ENCODE measurements around the gene HDLBP.

HDLBP gene

GRCh38 chr2:241265506-241265905 lies 50.0 kb downstream of the HDLBP start:
- Histone ChIP-seq H3K4ac (ENCODE audit: low read depth, low read length) (no peak overlapping the region), H3K9ac (ENCODE audit: low read length) (no peak overlapping the region), H3K23ac (ENCODE audit: low read length) (no peak overlapping the region), H4K5ac (ENCODE audit: low read length) (no peak overlapping the region), H2BK120ac (ENCODE audit: low read depth, low read length) (no peak overlapping the region), H3K56ac (ENCODE audit: low read length) (no peak overlapping the region), H3K79me2 (ENCODE audit: control insufficient read depth, insufficient read depth, low read length) (peaks cover 38% of the 10 kb centered on the region), H3K27ac (ENCODE audit: low read depth, low read length) (no peak overlapping the region), H3K27me3 (ENCODE audit: insufficient read depth, low read length, poor library complexity) (no peaks in the 10 kb centered on the region), H2AK5ac (ENCODE audit: low read length) (no peak overlapping the region), H2BK15ac (replicated peaks; ENCODE audit: low read depth) (no peak overlapping the region), H3K4me1 (ENCODE audit: control insufficient read depth, low read depth, low read length) (no peaks in the 10 kb centered on the region), H4K8ac (ENCODE audit: low read depth, low read length) (no peak overlapping the region), H2BK5ac (ENCODE audit: low read length) (no peak overlapping the region), H3K36me3 (ENCODE audit: control insufficient read depth, insufficient read depth, low read length) (peaks cover 22% of the 10 kb centered on the region), H3K18ac (ENCODE audit: low read length) (no peak overlapping the region), H3K4me2 (ENCODE audit: low read length) (no peak overlapping the region), H3K79me1 (ENCODE audit: low read length) (peaks cover 36% of the 10 kb centered on the region), H3K4me3 (ENCODE audit: low read length) (no peak overlapping the region)
- WGBS (ENCODE audit: extremely low coverage, insufficient coverage, low lambda C conversion rate), result no CpG with 5 or more reads among the region's 5 CpGs
- no peak for DNase-seq

GRCh38 chr2:241263061-241263460 lies 52.4 kb downstream of the HDLBP start:
- no CpG with 5 or more reads among the region's 7 CpGs for WGBS (ENCODE audit: extremely low coverage, insufficient coverage, low lambda C conversion rate)
- Histone ChIP-seq H2BK120ac (ENCODE audit: low read depth, low read length) (no peak overlapping the region), H3K56ac (ENCODE audit: low read length) (no peak overlapping the region), H3K4me3 (ENCODE audit: low read length) (no peak overlapping the region), H2AK5ac (ENCODE audit: low read length) (no peak overlapping the region), H3K18ac (ENCODE audit: low read length) (no peak overlapping the region), H3K79me1 (ENCODE audit: low read length) (peaks cover 25% of the 10 kb centered on the region), H3K79me2 (ENCODE audit: control insufficient read depth, insufficient read depth, low read length) (peaks cover 17% of the 10 kb centered on the region), H3K27ac (ENCODE audit: low read depth, low read length) (no peak overlapping the region), H3K23ac (ENCODE audit: low read length) (no peak overlapping the region), H3K4me1 (ENCODE audit: control insufficient read depth, low read depth, low read length) (no peaks in the 10 kb centered on the region), H2BK5ac (ENCODE audit: low read length) (no peak overlapping the region), H2BK15ac (replicated peaks; ENCODE audit: low read depth) (no peak overlapping the region), H3K9ac (ENCODE audit: low read length) (no peak overlapping the region), H3K36me3 (ENCODE audit: control insufficient read depth, insufficient read depth, low read length) (peaks cover 22% of the 10 kb centered on the region), H3K27me3 (ENCODE audit: insufficient read depth, low read length, poor library complexity) (no peaks in the 10 kb centered on the region), H4K8ac (ENCODE audit: low read depth, low read length) (no peak overlapping the region), H3K4ac (ENCODE audit: low read depth, low read length) (no peak overlapping the region), H3K4me2 (ENCODE audit: low read length) (no peak overlapping the region), H4K5ac (ENCODE audit: low read length) (no peak overlapping the region)
- no peak for DNase-seq

- peaks cover 9% of the 10 kb centered on the region for H3K79me2 ChIP-seq (ENCODE audit: control insufficient read depth, insufficient read depth, low read length)
- no peak overlapping the region for H3K4me3 ChIP-seq (ENCODE audit: low read length)
- H3K23ac ChIP-seq (ENCODE audit: low read length), result no peak overlapping the region
- DNase-seq, result no peak
- no peak overlapping the region for H2BK15ac ChIP-seq (replicated peaks; ENCODE audit: low read depth)
- no peaks in the 10 kb centered on the region for H3K4me1 ChIP-seq (ENCODE audit: control insufficient read depth, low read depth, low read length)
- H4K5ac ChIP-seq (ENCODE audit: low read length), result no peak overlapping the region
- no peak overlapping the region for H3K4ac ChIP-seq (ENCODE audit: low read depth, low read length)
- no peaks in the 10 kb centered on the region for H3K27me3 ChIP-seq (ENCODE audit: insufficient read depth, low read length, poor library complexity)
- no peak overlapping the region for H2BK120ac ChIP-seq (ENCODE audit: low read depth, low read length)
- H3K27ac ChIP-seq (ENCODE audit: low read depth, low read length), result no peak overlapping the region
- no peak overlapping the region for H4K8ac ChIP-seq (ENCODE audit: low read depth, low read length)
- H3K4me2 ChIP-seq (ENCODE audit: low read length), result no peak overlapping the region
- WGBS (ENCODE audit: extremely low coverage, insufficient coverage, low lambda C conversion rate), result no CpG with 5 or more reads among the region's 4 CpGs
- H3K56ac ChIP-seq (ENCODE audit: low read length), result no peak overlapping the region
- H3K9ac ChIP-seq (ENCODE audit: low read length), result no peak overlapping the region
- H3K36me3 ChIP-seq (ENCODE audit: control insufficient read depth, insufficient read depth, low read length), result peaks cover 19% of the 10 kb centered on the region
- no peak overlapping the region for H2BK5ac ChIP-seq (ENCODE audit: low read length)
- peaks cover 16% of the 10 kb centered on the region for H3K79me1 ChIP-seq (ENCODE audit: low read length)
- H3K18ac ChIP-seq (ENCODE audit: low read length), result no peak overlapping the region
- no peak overlapping the region for H2AK5ac ChIP-seq (ENCODE audit: low read length)
Measured at GRCh38 chr2:241261628-241262027, 53.8 kb downstream of the HDLBP start.

GRCh38 chr2:241260911-241261310 lies 54.6 kb downstream of the HDLBP start:
- Histone ChIP-seq H4K8ac (ENCODE audit: low read depth, low read length) (no peak overlapping the region), H3K27me3 (ENCODE audit: insufficient read depth, low read length, poor library complexity) (no peaks in the 10 kb centered on the region), H2BK15ac (replicated peaks; ENCODE audit: low read depth) (no peak overlapping the region), H3K79me2 (ENCODE audit: control insufficient read depth, insufficient read depth, low read length) (peaks cover 7% of the 10 kb centered on the region), H3K23ac (ENCODE audit: low read length) (no peak overlapping the region), H2AK5ac (ENCODE audit: low read length) (no peak overlapping the region), H4K5ac (ENCODE audit: low read length) (no peak overlapping the region), H3K4me1 (ENCODE audit: control insufficient read depth, low read depth, low read length) (no peaks in the 10 kb centered on the region), H3K27ac (ENCODE audit: low read depth, low read length) (no peak overlapping the region), H2BK5ac (ENCODE audit: low read length) (no peak overlapping the region), H3K79me1 (ENCODE audit: low read length) (peaks cover 11% of the 10 kb centered on the region), H3K4ac (ENCODE audit: low read depth, low read length) (no peak overlapping the region), H3K18ac (ENCODE audit: low read length) (no peak overlapping the region), H3K4me2 (ENCODE audit: low read length) (no peak overlapping the region), H2BK120ac (ENCODE audit: low read depth, low read length) (no peak overlapping the region), H3K4me3 (ENCODE audit: low read length) (no peak overlapping the region), H3K56ac (ENCODE audit: low read length) (no peak overlapping the region), H3K36me3 (ENCODE audit: control insufficient read depth, insufficient read depth, low read length) (peaks cover 17% of the 10 kb centered on the region), H3K9ac (ENCODE audit: low read length) (no peak overlapping the region)
- no CpG with 5 or more reads among the region's 3 CpGs for WGBS (ENCODE audit: extremely low coverage, insufficient coverage, low lambda C conversion rate)
- no peak for DNase-seq

GRCh38 chr2:241258505-241259280 lies 56.8 kb downstream of the HDLBP start:
- H3K27ac ChIP-seq (ENCODE audit: low read depth, low read length), result no peak overlapping the region
- no peaks in the 10 kb centered on the region for H3K4me1 ChIP-seq (ENCODE audit: control insufficient read depth, low read depth, low read length)
- no peak overlapping the region for H3K4me2 ChIP-seq (ENCODE audit: low read length)
- H3K79me1 ChIP-seq (ENCODE audit: low read length), result peaks cover 6% of the 10 kb centered on the region
- no peak overlapping the region for H4K8ac ChIP-seq (ENCODE audit: low read depth, low read length)
- no peak overlapping the region for H3K18ac ChIP-seq (ENCODE audit: low read length)
- no peak overlapping the region for H2BK5ac ChIP-seq (ENCODE audit: low read length)
- no peak overlapping the region for H3K23ac ChIP-seq (ENCODE audit: low read length)
- no CpG with 5 or more reads among the region's 8 CpGs for WGBS (ENCODE audit: extremely low coverage, insufficient coverage, low lambda C conversion rate)
- no peak overlapping the region for H3K56ac ChIP-seq (ENCODE audit: low read length)
- H3K4ac ChIP-seq (ENCODE audit: low read depth, low read length), result no peak overlapping the region
- H3K27me3 ChIP-seq (ENCODE audit: insufficient read depth, low read length, poor library complexity), result no peaks in the 10 kb centered on the region
- DNase-seq, result no peak
- peaks cover 2% of the 10 kb centered on the region for H3K79me2 ChIP-seq (ENCODE audit: control insufficient read depth, insufficient read depth, low read length)
- H3K4me3 ChIP-seq (ENCODE audit: low read length), result no peak overlapping the region
- H3K9ac ChIP-seq (ENCODE audit: low read length), result no peak overlapping the region
- H3K36me3 ChIP-seq (ENCODE audit: control insufficient read depth, insufficient read depth, low read length), result peaks cover 21% of the 10 kb centered on the region
- no peak overlapping the region for H2BK120ac ChIP-seq (ENCODE audit: low read depth, low read length)
- no peak overlapping the region for H2BK15ac ChIP-seq (replicated peaks; ENCODE audit: low read depth)
- no peak overlapping the region for H4K5ac ChIP-seq (ENCODE audit: low read length)
- no peak overlapping the region for H2AK5ac ChIP-seq (ENCODE audit: low read length)

All from mesendoderm (in vitro differentiated cells).